ENCODE results near the gene CNGB1.
A peak's percentile ranks its signal among the peaks of the same experiment; 100 is the strongest.

The CNGB1 gene

DNA sequence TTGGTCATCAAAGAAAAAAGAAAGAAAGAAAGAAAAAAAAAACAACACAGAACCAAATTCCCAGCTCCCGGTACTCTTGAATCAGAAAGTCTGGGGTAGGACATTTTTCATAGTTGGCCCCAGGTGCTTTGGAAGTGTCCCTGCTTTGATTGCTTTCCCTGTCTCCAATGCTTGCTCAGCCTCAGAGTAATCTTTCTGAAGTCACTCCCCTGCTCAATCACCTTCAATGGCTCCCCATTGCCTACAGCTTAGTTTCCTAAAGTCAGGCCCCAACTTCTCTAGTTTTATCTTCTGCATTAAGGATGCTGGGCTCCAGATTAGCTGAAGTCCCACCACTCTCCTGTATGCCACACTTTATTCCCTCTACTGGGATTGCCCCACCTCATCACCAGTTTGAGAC lies 17.1 kb downstream of the CNGB1 start:
- Histone ChIP-seq H3K9me3 (ENCODE audit: control insufficient read depth, insufficient read depth, low read length) (no peaks in the 10 kb centered on the region), H3K27ac (ENCODE audit: low read length) (no peak overlapping the region)

DNA sequence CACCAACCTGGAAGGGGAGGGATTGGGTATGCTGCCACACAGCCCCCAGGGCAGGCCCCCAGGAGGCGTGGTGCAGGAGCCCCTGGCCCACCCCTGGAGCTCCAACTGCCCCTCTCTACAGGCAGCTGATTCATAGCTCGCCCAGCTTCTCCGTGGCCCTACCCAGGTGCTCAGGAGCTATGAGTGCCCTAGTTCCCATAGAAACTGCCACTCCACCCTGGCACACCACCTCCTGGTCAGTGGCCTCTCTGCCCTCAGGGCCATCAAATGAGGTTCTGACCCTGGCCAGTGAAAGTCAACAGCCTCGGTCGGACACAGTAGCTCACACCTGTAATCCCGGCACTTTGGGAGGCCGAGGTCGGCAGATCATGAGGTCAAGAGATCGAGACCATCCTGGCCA lies 18.0 kb downstream of the CNGB1 start:
- H3K27ac ChIP-seq (ENCODE audit: low read length), result no peak overlapping the region
- no peak overlapping the region for H3K4me3 ChIP-seq (ENCODE audit: low read length)
- no peaks in the 10 kb centered on the region for H3K9me3 ChIP-seq (ENCODE audit: control insufficient read depth, insufficient read depth, low read length)
- H3K36me3 ChIP-seq (ENCODE audit: control insufficient read depth, insufficient read depth, low read length), result no peaks in the 10 kb centered on the region
- WGBS (ENCODE audit: insufficient coverage, insufficient read length), result no CpG with 5 or more reads among the region's 9 CpGs
- H3K4me1 ChIP-seq (ENCODE audit: control insufficient read depth, insufficient read depth, low read length), result no peaks in the 10 kb centered on the region
- no peak for DNase-seq (ENCODE audit: low read depth, low spot score)
- no peaks in the 10 kb centered on the region for H3K27me3 ChIP-seq (ENCODE audit: control insufficient read depth, insufficient read depth, low read length)

More for the DNA sequence above, 17.1 kb downstream of the CNGB1 start:
- Histone ChIP-seq H3K36me3 (ENCODE audit: control insufficient read depth, insufficient read depth, low read length) (no peaks in the 10 kb centered on the region), H3K4me1 (ENCODE audit: control insufficient read depth, insufficient read depth, low read length) (peaks cover 1% of the 10 kb centered on the region; the same call in 1 of the 2 replicates), H3K27me3 (ENCODE audit: control insufficient read depth, insufficient read depth, low read length) (no peaks in the 10 kb centered on the region), H3K4me3 (ENCODE audit: low read length) (no peak overlapping the region)
- no peak for DNase-seq (ENCODE audit: low read depth, low spot score)
- no CpG with 5 or more reads among the region's 1 CpG for WGBS (ENCODE audit: insufficient coverage, insufficient read length)

DNA sequence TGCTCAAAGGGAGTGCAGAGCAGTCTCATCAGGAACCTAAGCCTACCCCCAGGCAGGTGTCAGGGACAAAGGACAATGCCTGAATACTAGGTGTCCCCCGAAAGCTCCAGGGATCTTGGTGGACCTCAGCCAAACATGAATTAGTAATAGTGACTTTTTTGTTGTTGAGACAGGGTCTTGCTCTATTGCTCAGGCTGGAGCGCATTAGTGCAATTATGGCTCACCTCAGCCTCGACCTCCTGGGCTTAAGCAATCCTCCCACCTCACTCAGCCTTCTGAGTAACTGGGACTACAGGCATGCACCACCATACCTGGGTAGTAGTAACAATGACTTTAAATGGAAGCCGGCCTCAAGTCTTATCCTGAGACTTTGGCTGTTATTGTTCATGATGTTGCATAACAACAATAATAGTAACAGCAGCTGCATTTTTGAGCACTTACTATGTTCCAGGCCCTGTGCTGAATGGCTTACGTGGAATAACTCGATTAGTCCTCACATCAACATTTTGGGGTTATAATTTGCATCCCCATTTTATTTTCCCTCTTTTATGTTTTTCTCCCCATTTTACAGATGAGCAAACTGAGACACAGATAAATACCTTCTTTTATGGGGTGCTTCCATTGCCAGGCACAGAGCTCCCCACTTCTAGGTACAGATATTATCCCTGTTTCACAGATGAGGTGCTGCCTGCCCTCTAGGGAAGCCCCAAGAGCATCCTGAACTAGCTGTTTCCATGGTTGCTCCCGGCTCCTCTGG lies 19.5 kb downstream of the CNGB1 start:
- Histone ChIP-seq H3K4me3 (ENCODE audit: low read length) (no peak overlapping the region), H3K9me3 (ENCODE audit: control insufficient read depth, insufficient read depth, low read length) (no peaks in the 10 kb centered on the region), H3K36me3 (ENCODE audit: control insufficient read depth, insufficient read depth, low read length) (no peaks in the 10 kb centered on the region), H3K27ac (ENCODE audit: low read length) (no peak overlapping the region), H3K27me3 (ENCODE audit: control insufficient read depth, insufficient read depth, low read length) (no peaks in the 10 kb centered on the region), H3K4me1 (ENCODE audit: control insufficient read depth, insufficient read depth, low read length) (no peaks in the 10 kb centered on the region)
- no peak for DNase-seq (ENCODE audit: low read depth, low spot score)
- no CpG with 5 or more reads among the region's 7 CpGs for WGBS (ENCODE audit: insufficient coverage, insufficient read length)

DNA sequence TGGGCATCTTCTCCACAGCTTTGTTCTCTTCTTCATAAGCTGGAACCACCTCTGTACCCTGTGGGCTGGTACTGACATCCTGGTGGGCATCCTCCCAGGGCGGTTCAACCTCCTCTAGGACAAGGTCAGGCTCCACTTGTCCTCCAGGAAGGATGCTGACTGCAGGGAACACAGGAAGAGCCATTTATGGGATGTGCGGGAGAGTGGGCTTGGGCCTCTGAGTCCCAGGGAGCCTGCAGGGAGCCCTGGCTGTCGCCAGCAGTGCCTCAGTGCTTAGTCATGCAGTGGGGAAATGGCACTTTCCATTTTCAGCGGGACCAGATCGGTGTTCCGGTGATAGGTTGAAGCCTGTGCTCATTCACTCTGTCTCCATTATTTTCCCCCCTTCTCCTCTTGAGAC lies 20.5 kb downstream of the CNGB1 start:
- H3K4me1 ChIP-seq (ENCODE audit: control insufficient read depth, insufficient read depth, low read length), result no peaks in the 10 kb centered on the region
- H3K27ac ChIP-seq (ENCODE audit: low read length), result no peak overlapping the region
- H3K4me3 ChIP-seq (ENCODE audit: low read length), result no peak overlapping the region
- DNase-seq (ENCODE audit: low read depth, low spot score), result no peak
- H3K36me3 ChIP-seq (ENCODE audit: control insufficient read depth, insufficient read depth, low read length), result no peaks in the 10 kb centered on the region
- no peaks in the 10 kb centered on the region for H3K9me3 ChIP-seq (ENCODE audit: control insufficient read depth, insufficient read depth, low read length)
- no peaks in the 10 kb centered on the region for H3K27me3 ChIP-seq (ENCODE audit: control insufficient read depth, insufficient read depth, low read length)
- WGBS (ENCODE audit: insufficient coverage, insufficient read length), result no CpG with 5 or more reads among the region's 6 CpGs

DNA sequence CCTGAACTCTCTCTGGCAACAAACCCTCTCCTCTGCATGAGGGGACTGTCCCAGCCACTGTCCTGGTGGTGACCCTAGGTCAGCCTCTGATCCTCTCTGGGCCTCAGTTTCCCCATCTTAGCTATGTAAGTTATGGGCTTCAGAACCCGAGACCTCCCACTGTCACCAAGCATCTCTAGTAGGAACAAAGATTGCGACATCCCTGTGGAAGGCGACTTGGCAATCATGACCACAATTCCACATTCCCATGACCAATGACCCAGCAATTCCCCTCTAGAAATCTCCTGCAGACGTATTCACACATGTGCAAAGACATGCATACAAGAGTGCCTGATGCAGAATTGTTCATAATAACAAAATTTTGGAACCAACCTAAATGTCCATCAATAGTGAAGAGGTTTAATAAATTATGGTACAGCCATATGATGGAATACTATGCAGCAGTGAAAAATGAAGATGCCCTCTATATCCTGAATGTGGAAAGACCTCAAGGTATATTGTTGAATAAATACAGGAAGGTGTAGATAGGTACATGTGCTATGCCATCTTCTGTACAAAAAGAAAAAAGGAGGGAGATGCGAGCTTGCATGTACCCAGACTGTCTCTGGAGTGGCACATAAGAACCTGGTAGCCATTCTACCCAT lies 21.2 kb downstream of the CNGB1 start:
- no CpG with 5 or more reads among the region's 5 CpGs for WGBS (ENCODE audit: insufficient coverage, insufficient read length)
- no peak overlapping the region for H3K4me3 ChIP-seq (ENCODE audit: low read length)
- H3K27me3 ChIP-seq (ENCODE audit: control insufficient read depth, insufficient read depth, low read length), result no peaks in the 10 kb centered on the region
- no peaks in the 10 kb centered on the region for H3K36me3 ChIP-seq (ENCODE audit: control insufficient read depth, insufficient read depth, low read length)
- H3K4me1 ChIP-seq (ENCODE audit: control insufficient read depth, insufficient read depth, low read length), result no peaks in the 10 kb centered on the region
- no peak overlapping the region for H3K27ac ChIP-seq (ENCODE audit: low read length)
- DNase-seq (ENCODE audit: low read depth, low spot score), result no peak
- no peaks in the 10 kb centered on the region for H3K9me3 ChIP-seq (ENCODE audit: control insufficient read depth, insufficient read depth, low read length)

DNA sequence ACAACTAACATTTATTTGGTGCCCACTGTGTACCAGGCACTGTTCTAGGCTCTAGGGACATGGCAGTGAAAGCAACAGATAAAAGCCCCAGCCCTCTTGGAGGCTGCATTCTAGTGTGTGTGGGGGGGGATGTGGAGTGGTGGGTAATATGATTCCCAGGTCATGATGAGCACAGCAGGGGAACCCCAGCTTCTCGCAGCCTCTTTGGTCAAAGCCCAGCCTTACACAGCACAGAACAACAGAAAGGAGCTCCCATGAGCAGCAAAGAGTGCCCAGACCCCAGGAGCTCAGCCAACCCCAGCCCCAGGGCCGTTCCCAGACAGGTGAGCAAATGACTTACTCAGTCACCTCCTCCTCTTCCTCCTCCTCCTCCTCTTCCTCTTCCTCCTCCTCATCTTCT lies 21.9 kb downstream of the CNGB1 start:
- Histone ChIP-seq H3K36me3 (ENCODE audit: control insufficient read depth, insufficient read depth, low read length) (no peaks in the 10 kb centered on the region), H3K27ac (ENCODE audit: low read length) (no peak overlapping the region), H3K9me3 (ENCODE audit: control insufficient read depth, insufficient read depth, low read length) (no peaks in the 10 kb centered on the region), H3K4me3 (ENCODE audit: low read length) (no peak overlapping the region), H3K27me3 (ENCODE audit: control insufficient read depth, insufficient read depth, low read length) (no peaks in the 10 kb centered on the region), H3K4me1 (ENCODE audit: control insufficient read depth, insufficient read depth, low read length) (no peaks in the 10 kb centered on the region)
- WGBS (ENCODE audit: insufficient coverage, insufficient read length), result no CpG with 5 or more reads among the region's 2 CpGs
- peak; percentile 16 for DNase-seq (ENCODE audit: low read depth, low spot score)

DNA sequence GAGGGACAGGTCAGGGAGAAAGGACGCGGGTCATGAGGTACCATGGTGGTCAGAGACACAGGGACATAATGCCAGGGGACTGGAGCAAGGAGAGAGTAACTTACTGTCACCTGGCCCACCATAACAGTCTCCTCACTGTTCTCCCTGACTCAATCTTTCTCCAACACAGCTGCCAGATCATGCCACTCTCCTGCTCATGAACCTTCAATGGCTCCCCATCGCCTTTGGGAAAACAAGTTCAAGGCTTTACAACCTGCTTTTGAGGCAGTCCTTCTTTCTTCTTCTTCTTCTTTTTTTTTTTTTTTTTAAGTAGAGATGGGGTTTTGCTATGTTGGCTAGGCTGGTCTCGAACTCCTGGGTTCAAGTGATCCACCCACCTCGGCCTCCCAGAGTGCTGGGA lies 22.9 kb downstream of the CNGB1 start:
- Histone ChIP-seq H3K27me3 (ENCODE audit: control insufficient read depth, insufficient read depth, low read length) (no peaks in the 10 kb centered on the region), H3K4me3 (ENCODE audit: low read length) (no peak overlapping the region), H3K9me3 (ENCODE audit: control insufficient read depth, insufficient read depth, low read length) (no peaks in the 10 kb centered on the region), H3K27ac (ENCODE audit: low read length) (no peak overlapping the region), H3K36me3 (ENCODE audit: control insufficient read depth, insufficient read depth, low read length) (no peaks in the 10 kb centered on the region), H3K4me1 (ENCODE audit: control insufficient read depth, insufficient read depth, low read length) (no peaks in the 10 kb centered on the region)
- no peak for DNase-seq (ENCODE audit: low read depth, low spot score)
- WGBS (ENCODE audit: insufficient coverage, insufficient read length), result no CpG with 5 or more reads among the region's 5 CpGs

DNA sequence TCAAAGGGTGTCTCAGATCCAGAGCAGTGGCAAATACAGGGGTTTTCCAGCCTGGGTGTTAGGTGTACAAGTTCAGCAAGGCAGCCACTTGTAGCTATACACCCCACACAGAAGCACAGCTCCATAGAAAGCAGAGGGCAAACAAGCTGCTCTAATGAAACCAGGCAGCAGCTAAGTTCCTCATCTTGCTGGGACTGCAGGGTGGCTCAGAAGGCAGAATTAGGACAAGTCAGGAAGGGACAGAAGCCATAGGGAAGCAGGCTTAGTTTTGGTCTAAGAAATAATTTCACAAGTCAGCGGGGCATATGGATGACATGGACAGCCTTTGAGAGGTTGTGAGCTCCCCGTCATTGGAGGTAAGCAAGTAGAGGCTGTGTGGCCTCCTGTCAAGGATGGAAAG lies 23.7 kb downstream of the CNGB1 start:
- no peaks in the 10 kb centered on the region for H3K36me3 ChIP-seq (ENCODE audit: control insufficient read depth, insufficient read depth, low read length)
- no peaks in the 10 kb centered on the region for H3K9me3 ChIP-seq (ENCODE audit: control insufficient read depth, insufficient read depth, low read length)
- no peaks in the 10 kb centered on the region for H3K4me1 ChIP-seq (ENCODE audit: control insufficient read depth, insufficient read depth, low read length)
- no CpG with 5 or more reads among the region's 2 CpGs for WGBS (ENCODE audit: insufficient coverage, insufficient read length)
- no peak overlapping the region for H3K27ac ChIP-seq (ENCODE audit: low read length)
- no peaks in the 10 kb centered on the region for H3K27me3 ChIP-seq (ENCODE audit: control insufficient read depth, insufficient read depth, low read length)
- H3K4me3 ChIP-seq (ENCODE audit: low read length), result no peak overlapping the region
- no peak for DNase-seq (ENCODE audit: low read depth, low spot score)

DNA sequence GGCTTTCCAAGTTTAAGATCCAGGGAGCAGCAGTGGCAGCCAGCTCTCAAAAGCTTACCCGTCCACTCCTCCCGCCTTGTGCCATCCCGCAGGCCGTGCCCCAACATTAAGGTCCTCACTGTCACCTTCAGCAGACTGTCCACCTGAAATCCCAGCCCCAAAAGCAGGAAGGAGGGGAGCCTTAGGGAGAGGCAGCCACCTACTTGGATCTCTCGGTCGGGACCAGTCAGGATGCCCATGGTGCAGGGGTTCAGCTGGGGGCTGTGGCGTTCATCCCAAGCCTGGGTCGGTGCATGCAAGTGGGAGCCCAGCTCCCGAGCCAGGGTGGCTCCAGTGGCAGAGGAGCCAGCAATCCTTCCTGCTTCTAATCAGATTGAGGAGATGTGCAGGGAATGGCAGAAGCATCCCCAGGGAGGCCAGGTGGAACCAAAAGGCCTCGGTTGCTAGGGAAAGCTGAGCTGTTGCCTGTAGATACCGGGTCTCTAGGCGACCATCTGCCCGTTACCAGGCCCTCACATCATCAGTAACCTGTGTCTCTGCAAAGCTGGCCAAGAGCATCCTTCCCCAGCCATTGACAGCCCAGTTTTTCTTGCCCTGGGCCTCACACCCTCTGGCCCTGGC lies 24.6 kb downstream of the CNGB1 start:
- Histone ChIP-seq H3K36me3 (ENCODE audit: control insufficient read depth, insufficient read depth, low read length) (no peaks in the 10 kb centered on the region), H3K4me3 (ENCODE audit: low read length) (no peak overlapping the region), H3K27ac (ENCODE audit: low read length) (no peak overlapping the region), H3K9me3 (ENCODE audit: control insufficient read depth, insufficient read depth, low read length) (no peaks in the 10 kb centered on the region), H3K27me3 (ENCODE audit: control insufficient read depth, insufficient read depth, low read length) (no peaks in the 10 kb centered on the region), H3K4me1 (ENCODE audit: control insufficient read depth, insufficient read depth, low read length) (no peaks in the 10 kb centered on the region)
- no peak for DNase-seq (ENCODE audit: low read depth, low spot score)
- whole genome bisulfite sequencing (ENCODE audit: insufficient coverage, insufficient read length), result no CpG with 5 or more reads among the region's 13 CpGs

DNA sequence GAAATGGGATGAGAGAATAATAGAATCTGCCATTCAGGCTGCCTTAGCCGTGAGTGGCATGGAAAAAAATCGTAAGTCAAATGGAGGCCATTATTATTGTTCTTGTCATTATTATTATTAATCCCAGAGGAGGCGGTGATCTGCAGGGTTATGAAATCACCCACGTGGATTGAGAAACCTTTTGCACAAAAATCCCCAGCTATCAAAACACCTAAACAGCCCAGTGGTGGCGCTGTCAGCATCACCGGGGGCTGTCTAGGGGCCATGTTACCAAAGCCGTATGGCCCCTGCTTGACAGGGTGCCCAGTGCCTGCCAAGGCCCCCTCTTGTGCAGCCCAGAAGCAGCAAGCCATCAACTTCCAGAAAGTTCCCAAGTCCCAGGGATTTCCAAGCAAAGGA lies 25.2 kb downstream of the CNGB1 start:
- no peak for DNase-seq (ENCODE audit: low read depth, low spot score)
- Histone ChIP-seq H3K4me1 (ENCODE audit: control insufficient read depth, insufficient read depth, low read length) (no peaks in the 10 kb centered on the region), H3K4me3 (ENCODE audit: low read length) (no peak overlapping the region), H3K27me3 (ENCODE audit: control insufficient read depth, insufficient read depth, low read length) (no peaks in the 10 kb centered on the region), H3K36me3 (ENCODE audit: control insufficient read depth, insufficient read depth, low read length) (no peaks in the 10 kb centered on the region), H3K27ac (ENCODE audit: low read length) (no peak overlapping the region), H3K9me3 (ENCODE audit: control insufficient read depth, insufficient read depth, low read length) (no peaks in the 10 kb centered on the region)
- WGBS (ENCODE audit: insufficient coverage, insufficient read length), result no CpG with 5 or more reads among the region's 7 CpGs

Measured in iPS DF 6.9 (cell line).